ENCODE data around the gene SLC25A36. TPM values are rescaled to one million over a fixed set of nuclear protein-coding genes. Genes with fewer than 3 reads are reported as not detected.

Gene SLC25A36
- total RNA-seq, 4 donors from 2014 or later = 42.1 to 73.8 (median 62.3) TPM

DNA sequence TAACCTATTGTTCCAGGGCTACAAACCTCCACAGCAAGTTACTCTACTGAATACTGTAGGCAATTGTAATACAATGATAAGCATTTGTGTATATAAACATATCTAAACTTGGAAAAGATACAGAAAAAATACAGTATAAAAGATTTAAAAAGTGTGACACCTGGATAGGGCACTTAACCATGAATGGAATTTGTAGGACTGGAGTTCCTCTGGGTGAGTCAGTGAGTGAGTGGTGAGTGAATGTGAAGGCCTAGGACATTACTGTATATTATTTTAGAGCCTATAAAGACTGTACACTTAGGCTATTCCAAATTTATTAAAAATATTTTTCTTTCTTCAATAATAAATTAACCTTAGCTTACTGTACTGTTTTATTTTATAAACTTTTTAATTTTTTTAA, 38.4 kb upstream of the SLC25A36 start:
- TF ChIP-seq POLR2AphosphoS5 (IDR thresholded peaks at IDR 0.05) (no peak), EP300 (IDR thresholded peaks at IDR 0.05) (no peak), POLR2A (IDR thresholded peaks at IDR 0.05) (no peak)
- TF ChIP-seq, protein P1, sequence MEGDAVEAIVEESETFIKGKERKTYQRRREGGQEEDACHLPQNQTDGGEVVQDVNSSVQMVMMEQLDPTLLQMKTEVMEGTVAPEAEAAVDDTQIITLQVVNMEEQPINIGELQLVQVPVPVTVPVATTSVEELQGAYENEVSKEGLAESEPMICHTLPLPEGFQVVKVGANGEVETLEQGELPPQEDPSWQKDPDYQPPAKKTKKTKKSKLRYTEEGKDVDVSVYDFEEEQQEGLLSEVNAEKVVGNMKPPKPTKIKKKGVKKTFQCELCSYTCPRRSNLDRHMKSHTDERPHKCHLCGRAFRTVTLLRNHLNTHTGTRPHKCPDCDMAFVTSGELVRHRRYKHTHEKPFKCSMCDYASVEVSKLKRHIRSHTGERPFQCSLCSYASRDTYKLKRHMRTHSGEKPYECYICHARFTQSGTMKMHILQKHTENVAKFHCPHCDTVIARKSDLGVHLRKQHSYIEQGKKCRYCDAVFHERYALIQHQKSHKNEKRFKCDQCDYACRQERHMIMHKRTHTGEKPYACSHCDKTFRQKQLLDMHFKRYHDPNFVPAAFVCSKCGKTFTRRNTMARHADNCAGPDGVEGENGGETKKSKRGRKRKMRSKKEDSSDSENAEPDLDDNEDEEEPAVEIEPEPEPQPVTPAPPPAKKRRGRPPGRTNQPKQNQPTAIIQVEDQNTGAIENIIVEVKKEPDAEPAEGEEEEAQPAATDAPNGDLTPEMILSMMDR (IDR thresholded peaks at IDR 0.05) = no peak
- ATAC-seq = no peak
- Histone ChIP-seq H3K36me3 (no peaks in the 10 kb centered on the region), H3K27ac (no peak overlapping the region), H3K9me3 (no peaks in the 10 kb centered on the region), H3K4me3 (no peak overlapping the region), H3K4me1 (no peaks in the 10 kb centered on the region), H3K27me3 (no peaks in the 10 kb centered on the region)

GRCh38 chr3:140904521-140904920, 37.1 kb upstream of the SLC25A36 start:
- H3K4me1 ChIP-seq = no peaks in the 10 kb centered on the region
- no peak for ATAC-seq
- H3K27me3 ChIP-seq = no peaks in the 10 kb centered on the region
- H3K36me3 ChIP-seq = no peaks in the 10 kb centered on the region
- H3K9me3 ChIP-seq = no peaks in the 10 kb centered on the region
- H3K27ac ChIP-seq = no peak overlapping the region
- TF ChIP-seq POLR2AphosphoS5 (IDR thresholded peaks at IDR 0.05) = no peak
- no peak for TF ChIP-seq EP300 (IDR thresholded peaks at IDR 0.05)
- no peak overlapping the region for H3K4me3 ChIP-seq
- WGBS, 2 donors (ENCODE audit: low coverage in 1 of 2) = 60 to 78% methylated on average over 1 of the region's 1 CpG

DNA sequence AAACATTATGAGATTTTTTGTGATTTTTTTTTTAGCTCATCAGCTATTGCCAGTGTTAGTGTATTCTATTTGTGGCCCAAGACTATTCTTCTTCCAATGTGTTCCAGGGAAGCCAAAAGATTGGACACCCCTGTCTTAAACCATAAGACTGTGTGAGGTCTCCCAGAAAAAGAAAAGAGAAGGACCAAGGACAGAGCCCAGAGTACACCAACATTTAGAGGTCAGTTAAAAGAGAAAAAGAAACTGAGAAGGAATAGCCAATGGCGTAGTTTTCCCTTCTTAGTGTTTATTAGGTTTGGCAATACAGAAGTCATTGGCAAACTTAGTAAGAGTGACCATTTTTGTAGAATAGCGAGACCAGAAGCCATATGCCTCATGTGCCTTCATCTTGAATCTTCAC, 36.1 kb upstream of the SLC25A36 start:
- H3K4me1 ChIP-seq = no peaks in the 10 kb centered on the region
- H3K36me3 ChIP-seq = no peaks in the 10 kb centered on the region
- H3K27me3 ChIP-seq = no peaks in the 10 kb centered on the region
- H3K27ac ChIP-seq = no peak overlapping the region
- H3K4me3 ChIP-seq = no peak overlapping the region
- H3K9me3 ChIP-seq = no peaks in the 10 kb centered on the region
- TF ChIP-seq, protein P1 (IDR thresholded peaks at IDR 0.05) = no peak
- TF ChIP-seq EP300 (IDR thresholded peaks at IDR 0.05) = no peak
- TF ChIP-seq POLR2AphosphoS5 (IDR thresholded peaks at IDR 0.05) = no peak
- TF ChIP-seq POLR2A (IDR thresholded peaks at IDR 0.05) = no peak
- no peak for ATAC-seq
- WGBS, 2 donors (ENCODE audit: low coverage in 1 of 2) = 63 to 82% methylated on average over 2 of the region's 2 CpGs

DNA sequence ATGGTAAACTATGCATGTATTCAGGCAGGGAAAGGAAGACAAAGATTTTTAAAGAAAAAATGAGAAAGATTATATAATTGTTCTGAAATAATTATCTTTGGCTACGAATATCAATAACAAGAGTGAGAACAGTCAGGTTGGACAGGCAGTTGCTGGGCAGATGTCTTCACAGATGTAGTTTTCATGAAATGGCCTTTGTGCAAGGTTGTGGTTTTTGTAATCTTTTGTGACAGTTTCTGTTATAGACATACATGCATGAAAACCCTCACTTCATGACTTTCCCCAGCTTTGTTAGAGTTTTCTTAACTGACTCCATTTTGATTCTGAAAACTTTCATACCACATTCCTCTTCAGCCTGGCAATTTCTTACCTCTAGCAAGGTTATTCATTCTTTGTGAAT, 34.9 kb upstream of the SLC25A36 start:
- Histone ChIP-seq H3K4me3 (no peak overlapping the region), H3K4me1 (no peaks in the 10 kb centered on the region), H3K36me3 (no peaks in the 10 kb centered on the region), H3K27ac (no peak overlapping the region), H3K9me3 (no peaks in the 10 kb centered on the region), H3K27me3 (no peaks in the 10 kb centered on the region)
- WGBS, 2 donors (ENCODE audit: low coverage in 1 of 2) = 55 to 73% methylated on average over 1 of the region's 1 CpG
- TF ChIP-seq POLR2A (IDR thresholded peaks at IDR 0.05) (no peak), POLR2AphosphoS5 (IDR thresholded peaks at IDR 0.05) (no peak), EP300 (IDR thresholded peaks at IDR 0.05) (no peak)
- TF ChIP-seq, protein P1 (IDR thresholded peaks at IDR 0.05) = no peak
- no peak for ATAC-seq

- Histone ChIP-seq H3K9me3 (no peaks in the 10 kb centered on the region), H3K4me1 (no peaks in the 10 kb centered on the region), H3K27me3 (no peaks in the 10 kb centered on the region), H3K27ac (no peak overlapping the region), H3K4me3 (no peak overlapping the region), H3K36me3 (no peaks in the 10 kb centered on the region)
- WGBS, 2 donors (ENCODE audit: low coverage in 1 of 2) = 25 to 54% methylated on average over 5 of the region's 5 CpGs
- TF ChIP-seq POLR2A (IDR thresholded peaks at IDR 0.05) (no peak), EP300 (IDR thresholded peaks at IDR 0.05) (no peak), POLR2AphosphoS5 (IDR thresholded peaks at IDR 0.05) (no peak)
- TF ChIP-seq, protein P1 (IDR thresholded peaks at IDR 0.05) = no peak
- ATAC-seq = no peak
These were observed 30.8 kb upstream of the SLC25A36 start for GRCh38 chr3:140910860-140911259.
